ENCODE measurements around the gene GZMM. TPM values are rescaled to one million over a fixed set of nuclear protein-coding genes. Genes with fewer than 3 reads are reported as not detected.

GZMM gene
- total and polyA plus RNA-seq, 2 donors, result 28.0 to 57.1 TPM

DNA sequence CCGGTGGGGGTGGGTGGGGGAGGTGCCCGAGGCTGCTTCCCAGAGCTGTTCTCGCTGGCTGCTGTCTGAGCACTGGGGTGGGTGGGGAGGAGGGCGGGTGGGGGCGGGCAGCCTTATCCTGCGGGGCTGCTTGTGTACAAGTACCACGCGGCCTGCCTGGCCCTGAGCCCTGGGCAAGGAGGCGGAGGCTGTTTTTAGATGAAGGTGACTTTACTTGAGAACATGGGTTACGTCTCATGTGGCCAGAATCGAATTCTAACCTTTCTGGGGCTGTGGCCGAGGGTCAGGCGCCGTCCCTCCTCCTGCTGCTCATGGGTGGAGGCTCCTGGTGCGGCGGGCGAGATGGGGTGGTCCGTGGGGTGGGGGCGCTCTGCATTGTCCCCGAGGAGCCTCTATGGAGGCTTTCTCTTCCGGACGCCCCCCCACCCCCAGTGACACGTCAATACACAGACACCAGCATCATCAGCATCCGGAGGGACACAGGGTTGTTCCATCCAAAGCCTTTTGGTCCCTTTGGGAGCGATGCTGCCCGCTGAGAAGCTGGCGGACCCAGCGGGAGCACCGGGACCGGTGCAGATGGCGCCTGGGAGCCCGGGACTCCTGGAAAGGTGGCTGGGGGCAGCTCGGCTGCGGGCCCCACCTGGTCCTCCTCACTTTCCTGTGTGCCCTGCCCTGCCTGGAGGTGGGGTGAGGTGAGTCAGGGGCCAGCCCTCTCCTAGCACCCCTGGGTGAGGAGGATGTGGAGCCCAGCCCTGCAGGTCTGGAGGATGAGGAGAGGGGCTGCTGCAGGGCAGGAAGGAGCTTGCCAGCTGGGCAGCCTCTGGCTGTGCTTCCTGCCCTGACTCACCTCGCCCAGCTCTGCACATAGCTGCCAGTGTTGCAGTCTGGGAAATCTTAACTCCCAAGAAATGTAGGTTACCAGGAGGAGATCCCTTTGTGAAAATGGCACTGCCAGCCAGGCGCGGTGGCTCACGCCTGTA is 32.0 kb downstream of the GZMM start:
- no peak overlapping the region for H3K27ac ChIP-seq (ENCODE audit: low read depth in 1 of 2, low read length in 1 of 2)
- no peak overlapping the region for H3K4me3 ChIP-seq (ENCODE audit: low read length in 2 of 2)
- peaks cover 21 to 38% of the 10 kb centered on the region in 2 donors for H3K4me1 ChIP-seq (ENCODE audit: control insufficient read depth in 2 of 2, insufficient read depth in 2 of 2, low read length in 2 of 2)
- H3K27me3 ChIP-seq (ENCODE audit: control insufficient read depth in 2 of 2, insufficient read depth in 1 of 2, low read length in 1 of 2), result no peaks in the 10 kb centered on the region
- WGBS, result 89% methylated on average over 38 of the region's 38 CpGs
- no peaks in the 10 kb centered on the region for H3K9me3 ChIP-seq (ENCODE audit: control insufficient read depth in 2 of 2, insufficient read depth in 1 of 2, low read length in 1 of 2)
- H3K36me3 ChIP-seq (ENCODE audit: control insufficient read depth in 2 of 2, insufficient read depth in 2 of 2, low read length in 1 of 2), result peaks cover 31% of the 10 kb centered on the region in 2 donors
- no peak for DNase-seq (ENCODE audit: low read depth in 6 of 9, low spot score in 9 of 9)

DNA sequence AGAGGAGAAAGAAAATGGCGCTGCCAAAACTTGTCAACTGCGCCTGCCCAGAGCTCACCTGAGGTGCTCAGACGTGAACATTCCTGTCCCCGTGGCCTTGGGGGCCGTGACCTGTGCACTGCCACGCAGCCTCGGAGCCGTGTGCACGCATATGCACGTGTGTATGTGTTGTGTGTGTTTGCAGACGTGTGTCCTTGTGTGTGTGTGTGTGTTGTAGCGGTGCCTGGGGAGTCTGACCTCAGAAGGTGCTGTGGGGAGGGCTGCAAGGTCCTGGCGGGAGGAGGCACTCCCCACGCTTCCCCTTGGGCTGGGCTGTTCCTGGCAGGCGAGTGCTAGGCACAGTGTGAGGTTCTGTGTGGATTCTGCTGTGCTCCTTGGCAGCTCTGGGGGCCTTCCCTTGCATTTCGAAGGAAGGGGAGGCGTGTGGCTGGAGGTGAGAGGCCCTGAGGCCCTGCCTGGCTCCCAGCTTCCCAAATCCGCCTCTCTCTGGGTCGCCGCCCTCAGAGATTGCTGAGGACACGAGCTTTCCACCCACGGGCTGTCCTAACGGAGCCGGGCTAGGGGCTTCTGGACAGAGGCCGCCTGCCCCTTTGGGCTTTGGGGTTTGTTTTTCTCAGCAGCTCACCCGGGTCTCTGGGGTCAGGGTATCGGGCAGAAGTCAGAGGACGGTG is 33.0 kb downstream of the GZMM start:
- Histone ChIP-seq H3K4me3 (ENCODE audit: low read length in 2 of 2) (no peak overlapping the region), H3K36me3 (ENCODE audit: control insufficient read depth in 2 of 2, insufficient read depth in 2 of 2, low read length in 1 of 2) (peaks cover 40 to 41% of the 10 kb centered on the region in 2 donors), H3K9me3 (ENCODE audit: control insufficient read depth in 2 of 2, insufficient read depth in 1 of 2, low read length in 1 of 2) (no peaks in the 10 kb centered on the region), H3K27ac (ENCODE audit: low read depth in 1 of 2, low read length in 1 of 2) (no peak overlapping the region), H3K27me3 (ENCODE audit: control insufficient read depth in 2 of 2, insufficient read depth in 1 of 2, low read length in 1 of 2) (no peaks in the 10 kb centered on the region), H3K4me1 (ENCODE audit: control insufficient read depth in 2 of 2, insufficient read depth in 2 of 2, low read length in 2 of 2) (peaks cover 19 to 28% of the 10 kb centered on the region in 2 donors)
- no peak for DNase-seq (ENCODE audit: low read depth in 6 of 9, low spot score in 9 of 9)
- 94% methylated on average over 28 of the region's 28 CpGs for WGBS

GRCh38 chr19:577439-578392 is 33.9 kb downstream of the GZMM start:
- peaks cover 46 to 49% of the 10 kb centered on the region in 2 donors for H3K36me3 ChIP-seq (ENCODE audit: control insufficient read depth in 2 of 2, insufficient read depth in 2 of 2, low read length in 1 of 2)
- no peaks in the 10 kb centered on the region for H3K9me3 ChIP-seq (ENCODE audit: control insufficient read depth in 2 of 2, insufficient read depth in 1 of 2, low read length in 1 of 2)
- WGBS, result 96% methylated on average over 66 of the region's 66 CpGs
- peaks cover 19 to 25% of the 10 kb centered on the region in 2 donors for H3K4me1 ChIP-seq (ENCODE audit: control insufficient read depth in 2 of 2, insufficient read depth in 2 of 2, low read length in 2 of 2)
- no peak overlapping the region for H3K4me3 ChIP-seq (ENCODE audit: low read length in 2 of 2)
- H3K27ac ChIP-seq (ENCODE audit: low read depth in 1 of 2, low read length in 1 of 2), result no peak overlapping the region
- H3K27me3 ChIP-seq (ENCODE audit: control insufficient read depth in 2 of 2, insufficient read depth in 1 of 2, low read length in 1 of 2), result no peaks in the 10 kb centered on the region
- no peak for DNase-seq (ENCODE audit: low read depth in 6 of 9, low spot score in 9 of 9)

- Histone ChIP-seq H3K4me1 (ENCODE audit: control insufficient read depth in 2 of 2, insufficient read depth in 2 of 2, low read length in 2 of 2) (peaks cover 12 to 17% of the 10 kb centered on the region in 2 donors), H3K36me3 (ENCODE audit: control insufficient read depth in 2 of 2, insufficient read depth in 2 of 2, low read length in 1 of 2) (peaks cover 51 to 58% of the 10 kb centered on the region in 2 donors), H3K9me3 (ENCODE audit: control insufficient read depth in 2 of 2, insufficient read depth in 1 of 2, low read length in 1 of 2) (no peaks in the 10 kb centered on the region), H3K4me3 (ENCODE audit: low read length in 2 of 2) (no peak overlapping the region), H3K27ac (ENCODE audit: low read depth in 1 of 2, low read length in 1 of 2) (no peak overlapping the region), H3K27me3 (ENCODE audit: control insufficient read depth in 2 of 2, insufficient read depth in 1 of 2, low read length in 1 of 2) (no peaks in the 10 kb centered on the region)
- WGBS, result 98% methylated on average over 46 of the region's 46 CpGs
- DNase-seq (ENCODE audit: low read depth in 6 of 9, low spot score in 9 of 9), result no peak
Observed at GRCh38 chr19:579111-579841, 35.4 kb downstream of the GZMM start.

GRCh38 chr19:579842-580155 is 35.9 kb downstream of the GZMM start:
- DNase-seq (ENCODE audit: low read depth in 6 of 9, low spot score in 9 of 9), result no peak
- Histone ChIP-seq H3K4me1 (ENCODE audit: control insufficient read depth in 2 of 2, insufficient read depth in 2 of 2, low read length in 2 of 2) (peaks cover 7 to 13% of the 10 kb centered on the region in 2 donors), H3K27ac (ENCODE audit: low read depth in 1 of 2, low read length in 1 of 2) (no peak overlapping the region), H3K27me3 (ENCODE audit: control insufficient read depth in 2 of 2, insufficient read depth in 1 of 2, low read length in 1 of 2) (peaks cover 0 to 4% of the 10 kb centered on the region in 2 donors), H3K4me3 (ENCODE audit: low read length in 2 of 2) (no peak overlapping the region), H3K36me3 (ENCODE audit: control insufficient read depth in 2 of 2, insufficient read depth in 2 of 2, low read length in 1 of 2) (peaks cover 51 to 58% of the 10 kb centered on the region in 2 donors), H3K9me3 (ENCODE audit: control insufficient read depth in 2 of 2, insufficient read depth in 1 of 2, low read length in 1 of 2) (no peaks in the 10 kb centered on the region)
- WGBS, result 97% methylated on average over 11 of the region's 11 CpGs

DNA sequence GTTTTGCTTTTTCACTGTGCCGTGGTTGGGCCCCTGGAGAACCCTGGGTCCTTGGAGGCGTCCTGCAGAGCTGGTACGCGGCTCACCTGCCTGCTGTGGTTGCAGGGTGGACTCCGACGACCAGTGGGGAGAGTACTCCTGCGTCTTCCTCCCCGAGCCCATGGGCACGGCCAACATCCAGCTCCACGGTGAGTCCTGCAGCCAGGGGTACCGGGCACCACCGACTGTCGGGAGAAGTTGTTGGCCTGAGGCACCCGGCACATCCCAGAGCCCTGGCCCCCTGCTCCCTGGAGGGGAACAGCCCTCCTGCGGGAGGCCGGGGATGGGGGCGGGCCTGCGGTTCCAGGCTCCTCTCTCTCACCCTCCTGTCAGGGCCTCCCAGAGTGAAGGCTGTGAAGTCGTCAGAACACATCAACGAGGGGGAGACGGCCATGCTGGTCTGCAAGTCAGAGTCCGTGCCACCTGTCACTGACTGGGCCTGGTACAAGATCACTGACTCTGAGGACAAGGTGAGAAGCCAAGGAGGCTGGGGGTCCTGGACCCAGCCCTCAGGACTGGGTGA is 36.5 kb downstream of the GZMM start:
- H3K4me3 ChIP-seq (ENCODE audit: low read length in 2 of 2), result no peak overlapping the region
- no peaks in the 10 kb centered on the region for H3K9me3 ChIP-seq (ENCODE audit: control insufficient read depth in 2 of 2, insufficient read depth in 1 of 2, low read length in 1 of 2)
- no peak for DNase-seq (ENCODE audit: low read depth in 6 of 9, low spot score in 9 of 9)
- 97% methylated on average over 22 of the region's 22 CpGs for WGBS
- H3K36me3 ChIP-seq (ENCODE audit: control insufficient read depth in 2 of 2, insufficient read depth in 2 of 2, low read length in 1 of 2), result peaks cover 51 to 55% of the 10 kb centered on the region in 2 donors
- H3K27me3 ChIP-seq (ENCODE audit: control insufficient read depth in 2 of 2, insufficient read depth in 1 of 2, low read length in 1 of 2), result peaks cover 0 to 5% of the 10 kb centered on the region in 2 donors
- H3K4me1 ChIP-seq (ENCODE audit: control insufficient read depth in 2 of 2, insufficient read depth in 2 of 2, low read length in 2 of 2), result peaks cover 2 to 7% of the 10 kb centered on the region in 2 donors
- no peak overlapping the region for H3K27ac ChIP-seq (ENCODE audit: low read depth in 1 of 2, low read length in 1 of 2)

DNA sequence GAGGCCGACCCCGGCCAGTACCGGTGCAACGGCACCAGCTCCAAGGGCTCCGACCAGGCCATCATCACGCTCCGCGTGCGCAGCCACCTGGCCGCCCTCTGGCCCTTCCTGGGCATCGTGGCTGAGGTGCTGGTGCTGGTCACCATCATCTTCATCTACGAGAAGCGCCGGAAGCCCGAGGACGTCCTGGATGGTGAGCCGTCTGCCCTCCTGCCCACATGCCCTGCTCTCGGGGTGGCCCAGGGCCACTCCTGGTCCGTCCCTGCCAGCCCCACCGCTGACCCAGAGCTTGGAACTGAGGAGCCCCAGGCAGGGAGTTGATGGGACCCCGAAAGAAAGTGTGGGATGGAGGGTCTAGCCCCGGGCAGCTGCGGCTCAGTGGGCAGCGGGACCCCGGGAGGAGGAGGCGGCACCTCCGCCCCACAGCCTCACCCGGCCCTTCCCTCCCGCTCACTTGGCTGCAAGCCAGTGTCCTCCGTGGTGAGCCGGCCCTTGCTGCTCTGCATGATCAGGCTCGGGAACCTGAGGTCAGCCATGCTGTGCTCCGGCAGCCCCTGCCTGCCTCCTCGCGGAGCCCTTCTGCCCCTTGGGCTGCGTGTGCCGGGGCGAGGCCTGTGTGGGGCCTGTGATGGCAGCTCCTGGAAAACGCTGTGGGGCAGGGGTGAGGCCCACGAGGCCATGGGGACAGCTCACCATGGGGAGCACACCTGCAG is 37.7 kb downstream of the GZMM start:
- no peak for DNase-seq (ENCODE audit: low read depth in 6 of 9, low spot score in 9 of 9)
- Histone ChIP-seq H3K9me3 (ENCODE audit: control insufficient read depth in 2 of 2, insufficient read depth in 1 of 2, low read length in 1 of 2) (no peaks in the 10 kb centered on the region), H3K27me3 (ENCODE audit: control insufficient read depth in 2 of 2, insufficient read depth in 1 of 2, low read length in 1 of 2) (peaks cover 2 to 17% of the 10 kb centered on the region in 2 donors), H3K4me1 (ENCODE audit: control insufficient read depth in 2 of 2, insufficient read depth in 2 of 2, low read length in 2 of 2) (no peaks in the 10 kb centered on the region), H3K27ac (ENCODE audit: low read depth in 1 of 2, low read length in 1 of 2) (no peak overlapping the region), H3K4me3 (ENCODE audit: low read length in 2 of 2) (no peak overlapping the region), H3K36me3 (ENCODE audit: control insufficient read depth in 2 of 2, insufficient read depth in 2 of 2, low read length in 1 of 2) (peaks cover 49 to 55% of the 10 kb centered on the region in 2 donors)
- WGBS, result 97% methylated on average over 40 of the region's 40 CpGs

Data from thymus (tissue), 11 donors.